ENCODE results near the gene TMEM44. TPM values are rescaled to one million over a fixed set of nuclear protein-coding genes. Genes with fewer than 3 reads are reported as not detected.

TMEM44 gene
- total and polyA plus RNA-seq, 2 donors (not counting 3 experiments of a cell fraction or from before 2014, with no cell fraction given): 93.8 to 125 TPM

- Histone ChIP-seq H2AFZ (ENCODE audit: low read depth, low read length) (peak within 1 kb of the TSS; percentile 49), H3K27me3 (ENCODE audit: control insufficient read depth in 2 of 2, insufficient read depth in 2 of 2, low read length in 2 of 2) (peaks cover 0 to 2% of the 10 kb centered on the region in 2 experiments), H3K4me2 (ENCODE audit: insufficient read depth, low read length) (peak within 1 kb of the TSS; percentile 99), H3K27ac (ENCODE audit: insufficient read depth, low read depth, low read length) (peak within 1 kb of the TSS; percentile 93), H4K20me1 (replicated peaks; ENCODE audit: control insufficient read depth, extremely low read depth, insufficient read depth, low read length) (no peaks in the 10 kb centered on the region), H3K9me1 (replicated peaks; ENCODE audit: control insufficient read depth, extremely low read depth, insufficient read depth, low read length) (no peaks in the 10 kb centered on the region), H3K4me1 (ENCODE audit: control insufficient read depth, extremely low read depth, insufficient read depth, low read length) (peaks cover 15% of the 10 kb centered on the region), H3K36me3 (ENCODE audit: control insufficient read depth in 2 of 2, extremely low read depth in 1 of 2, insufficient read depth in 2 of 2, low read length in 2 of 2) (peaks cover 3 to 4% of the 10 kb centered on the region in 2 experiments), H3K9me3 (replicated peaks; ENCODE audit: control insufficient read depth, insufficient read depth, low read length) (no peaks in the 10 kb centered on the region), H3K9ac (replicated peaks; ENCODE audit: extremely low read depth, insufficient read depth, low read length) (peak within 1 kb of the TSS; percentile 95), H3K4me3 (replicated peaks in 1 of 3; ENCODE audit: insufficient read depth in 1 of 3, low read depth in 1 of 3, low read length in 3 of 3) (peak within 1 kb of the TSS; percentile 61 to 97 (median 64)), H3K79me2 (ENCODE audit: control insufficient read depth, insufficient read depth, low read length) (peaks cover 42% of the 10 kb centered on the region)
- CTCF ChIA-PET: interaction anchor here (0.7 to 5.0 kb wide), 41 partner anchors 11 to 850 kb away, joined by 3 to 71 read pairs (median 4); partner anchors contain the start of genes FAM43A, TMEM44 and XXYLT1
- intact Hi-C loops (cut with micrococcal nuclease): loop anchor here (1.0 to 5.0 kb wide), 6 partner anchors 32 to 770 kb away; partner anchors contain the start of genes ACAP2 and TMEM44
- peak; percentile 80 for TF ChIP-seq POLR2A (IDR thresholded peaks at IDR 0.05; ENCODE audit: low read depth, low read length)
- no peak for TF ChIP-seq FOS (IDR thresholded peaks at IDR 0.05; ENCODE audit: borderline replicate concordance, insufficient read depth, low read length)
- TF ChIP-seq POLR2AphosphoS5 (IDR thresholded peaks at IDR 0.05; ENCODE audit: insufficient read depth, low read depth, low read length): peak; percentile 59
- TF ChIP-seq GATA2 (IDR thresholded peaks at IDR 0.05; ENCODE audit: insufficient read depth, insufficient read length, low read depth, low read length): no peak
- TF ChIP-seq, protein P1, sequence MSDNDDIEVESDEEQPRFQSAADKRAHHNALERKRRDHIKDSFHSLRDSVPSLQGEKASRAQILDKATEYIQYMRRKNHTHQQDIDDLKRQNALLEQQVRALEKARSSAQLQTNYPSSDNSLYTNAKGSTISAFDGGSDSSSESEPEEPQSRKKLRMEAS (IDR thresholded peaks at IDR 0.05; ENCODE audit: insufficient read depth, insufficient read length): peak; percentile 67
- TF ChIP-seq EZH2 (IDR thresholded peaks at IDR 0.05; ENCODE audit: borderline replicate concordance, low read depth, low read length, severe bottlenecking): no peak
- dilution Hi-C loops (cut with MboI; ENCODE audit: extremely low pct_ligation_motif_present, low sequenced_read_pairs): no loop called here
- FAIRE-seq (peak; percentile 89), DNase-seq (ENCODE audit: low read depth, low spot score) (peak; percentile 96)
- POLR2A ChIA-PET: interaction anchor here (0.5 to 2.6 kb wide), 10 partner anchors 10 to 599 kb away, joined by 3 to 18 read pairs (median 6); partner anchors contain the start of genes FAM43A, TMEM44 and XXYLT1
- no TSS peak for BruUV-seq (replicated peaks)
Observed at GRCh38 chr3:194671900-194672808, 38.9 kb upstream of the TMEM44 start, which contains the start of gene LSG1. LSG1 (minus strand) TSS chr3:194672191; CDS start chr3:194672162, 29 bp downstream.
